Stomach smooth muscle (tissue), 2 donors: ENCODE results near the gene MRPL50.

Experiments used
- H3K27ac ChIP-seq: one replicate; pipeline ENCODE4 v1.7.0; 2013; ENCODE audit warnings: mild to moderate bottlenecking, low read length, inconsistent platforms
- H3K27me3 ChIP-seq, 2 donors: one replicate each; pipeline ENCODE4 v1.7.0; 2013; ENCODE audit warnings: low read length in 2 of 2; ENCODE audit not compliant: insufficient read depth in 2 of 2, control insufficient read depth in 1 of 2
- H3K36me3 ChIP-seq, 2 donors: one replicate each; pipeline ENCODE4 v1.7.0; 2013; ENCODE audit warnings: low read length in 2 of 2; ENCODE audit not compliant: control insufficient read depth in 2 of 2, insufficient read depth in 2 of 2
- H3K4me1 ChIP-seq: one replicate; pipeline ENCODE4 v1.7.0; 2013; ENCODE audit warnings: low read length; ENCODE audit not compliant: control insufficient read depth, insufficient read depth
- H3K4me3 ChIP-seq, 2 donors: one replicate each; pipeline ENCODE4 v1.7.0; 2013; ENCODE audit warnings: low read length in 2 of 2
- H3K9ac ChIP-seq, 2 donors: one replicate each; pipeline ENCODE4 v1.7.0; 2013; ENCODE audit warnings: low read length in 2 of 2, mild to moderate bottlenecking in 1 of 2
- H3K9me3 ChIP-seq, 2 donors: one replicate each; pipeline ENCODE4 v1.7.0; 2013; ENCODE audit warnings: low read length in 2 of 2; ENCODE audit not compliant: control insufficient read depth in 2 of 2
- donor health status: healthy.
- donor health status: Pancreatic carcinoma.

The MRPL50 gene

GRCh38 chr9:101360647-101361046 lies 37.8 kb downstream of the MRPL50 start:
- H3K4me1 ChIP-seq: no peaks in the 10 kb centered on the region
- no peaks in the 10 kb centered on the region for H3K27me3 ChIP-seq
- no peaks in the 10 kb centered on the region for H3K9me3 ChIP-seq
- no peak overlapping the region for H3K4me3 ChIP-seq
- no peak overlapping the region for H3K9ac ChIP-seq
- H3K36me3 ChIP-seq: no peaks in the 10 kb centered on the region
- no peak overlapping the region for H3K27ac ChIP-seq

- H3K27ac ChIP-seq: no peak overlapping the region
- H3K27me3 ChIP-seq: no peaks in the 10 kb centered on the region
- no peak overlapping the region for H3K4me3 ChIP-seq
- no peaks in the 10 kb centered on the region for H3K4me1 ChIP-seq
- no peaks in the 10 kb centered on the region for H3K36me3 ChIP-seq
- no peak overlapping the region for H3K9ac ChIP-seq
- no peaks in the 10 kb centered on the region for H3K9me3 ChIP-seq
Measured at GRCh38 chr9:101359679-101360078, 38.7 kb downstream of the MRPL50 start.

- Histone ChIP-seq H3K27ac (no peak overlapping the region), H3K9ac (no peak overlapping the region), H3K4me1 (no peaks in the 10 kb centered on the region), H3K27me3 (peaks cover 0 to 2% of the 10 kb centered on the region in 2 donors), H3K9me3 (no peaks in the 10 kb centered on the region), H3K4me3 (no peak overlapping the region), H3K36me3 (no peaks in the 10 kb centered on the region)
Measured at GRCh38 chr9:101356619-101357018, 41.8 kb downstream of the MRPL50 start.

- Histone ChIP-seq H3K27ac (no peak overlapping the region), H3K9me3 (no peaks in the 10 kb centered on the region), H3K9ac (no peak overlapping the region), H3K27me3 (peaks cover 0 to 2% of the 10 kb centered on the region in 2 donors), H3K4me3 (no peak overlapping the region), H3K36me3 (no peaks in the 10 kb centered on the region), H3K4me1 (no peaks in the 10 kb centered on the region)
Measured at GRCh38 chr9:101354765-101355708, 43.4 kb downstream of the MRPL50 start.

- H3K4me1 ChIP-seq: no peaks in the 10 kb centered on the region
- peaks cover 0 to 2% of the 10 kb centered on the region in 2 donors for H3K27me3 ChIP-seq
- H3K36me3 ChIP-seq: no peaks in the 10 kb centered on the region
- H3K9me3 ChIP-seq: no peaks in the 10 kb centered on the region
- H3K27ac ChIP-seq: no peak overlapping the region
- H3K4me3 ChIP-seq: no peak overlapping the region
- H3K9ac ChIP-seq: no peak overlapping the region
Measured at GRCh38 chr9:101354143-101354764, 44.2 kb downstream of the MRPL50 start.

GRCh38 chr9:101353683-101354082 lies 44.7 kb downstream of the MRPL50 start:
- no peaks in the 10 kb centered on the region for H3K4me1 ChIP-seq
- no peak overlapping the region for H3K27ac ChIP-seq
- peaks cover 0 to 2% of the 10 kb centered on the region in 2 donors for H3K27me3 ChIP-seq

GRCh38 chr9:101352892-101353463 lies 45.4 kb downstream of the MRPL50 start:
- Histone ChIP-seq H3K27ac (no peak overlapping the region), H3K36me3 (no peaks in the 10 kb centered on the region), H3K9ac (no peak overlapping the region), H3K9me3 (no peaks in the 10 kb centered on the region), H3K4me1 (no peaks in the 10 kb centered on the region), H3K27me3 (peaks cover 0 to 2% of the 10 kb centered on the region in 2 donors), H3K4me3 (no peak overlapping the region)

More at GRCh38 chr9:101353683-101354082, 44.7 kb downstream of the MRPL50 start:
- Histone ChIP-seq H3K9me3 (no peaks in the 10 kb centered on the region), H3K4me3 (no peak overlapping the region), H3K36me3 (no peaks in the 10 kb centered on the region), H3K9ac (no peak overlapping the region)

- H3K9ac ChIP-seq: no peak overlapping the region
- no peaks in the 10 kb centered on the region for H3K4me1 ChIP-seq
- H3K4me3 ChIP-seq: no peak overlapping the region
- peaks cover 0 to 2% of the 10 kb centered on the region in 2 donors for H3K27me3 ChIP-seq
- no peaks in the 10 kb centered on the region for H3K9me3 ChIP-seq
- no peaks in the 10 kb centered on the region for H3K36me3 ChIP-seq
- no peak overlapping the region for H3K27ac ChIP-seq
Measured at GRCh38 chr9:101350285-101350684, 48.1 kb downstream of the MRPL50 start.

GRCh38 chr9:101342595-101342994 lies 55.8 kb downstream of the MRPL50 start:
- no peaks in the 10 kb centered on the region for H3K9me3 ChIP-seq
- no peak overlapping the region for H3K9ac ChIP-seq
- H3K36me3 ChIP-seq: no peaks in the 10 kb centered on the region
- no peak overlapping the region for H3K27ac ChIP-seq
- no peak overlapping the region for H3K4me3 ChIP-seq
- no peaks in the 10 kb centered on the region for H3K4me1 ChIP-seq
- H3K27me3 ChIP-seq: no peaks in the 10 kb centered on the region

- no peaks in the 10 kb centered on the region for H3K9me3 ChIP-seq
- H3K4me1 ChIP-seq: no peaks in the 10 kb centered on the region
- no peak overlapping the region for H3K27ac ChIP-seq
- H3K27me3 ChIP-seq: no peaks in the 10 kb centered on the region
- no peak overlapping the region for H3K9ac ChIP-seq
- H3K4me3 ChIP-seq: no peak overlapping the region
- H3K36me3 ChIP-seq: no peaks in the 10 kb centered on the region
Measured at GRCh38 chr9:101341958-101342357, 56.5 kb downstream of the MRPL50 start.
